IMR-90 (cell line): ENCODE results near the gene PCDH19.

ENCODE experiments used
- CEBPB ChIP-seq: IDR thresholded peaks from 2 replicates; pipeline ENCODE4 v1.6.1; 2012; ENCODE audit warnings: low read depth, low read length, improper control_type of control experiment
- MXI1 ChIP-seq: IDR thresholded peaks from 2 replicates; pipeline ENCODE4 v1.6.1; 2012; ENCODE audit warnings: low read depth, mild to moderate bottlenecking, low read length, moderate library complexity, borderline replicate concordance
- POLR2A ChIP-seq: IDR thresholded peaks from 2 replicates; pipeline ENCODE4 v1.6.1; 2012; ENCODE audit warnings: mild to moderate bottlenecking, low read depth, low read length
- RCOR1 ChIP-seq: IDR thresholded peaks from 2 replicates; pipeline ENCODE4 v1.6.1; 2012; ENCODE audit warnings: mild to moderate bottlenecking, low read length, improper control_type of control experiment; ENCODE audit not compliant: insufficient replicate concordance
- TF ChIP-seq, protein P1 (sequence below): conservative IDR thresholded peaks from 2 replicates; pipeline ENCODE4 v1.5.1; 2012; ENCODE audit warnings: mild to moderate bottlenecking, low read depth, low read length, improper control_type of control experiment

DNA sequence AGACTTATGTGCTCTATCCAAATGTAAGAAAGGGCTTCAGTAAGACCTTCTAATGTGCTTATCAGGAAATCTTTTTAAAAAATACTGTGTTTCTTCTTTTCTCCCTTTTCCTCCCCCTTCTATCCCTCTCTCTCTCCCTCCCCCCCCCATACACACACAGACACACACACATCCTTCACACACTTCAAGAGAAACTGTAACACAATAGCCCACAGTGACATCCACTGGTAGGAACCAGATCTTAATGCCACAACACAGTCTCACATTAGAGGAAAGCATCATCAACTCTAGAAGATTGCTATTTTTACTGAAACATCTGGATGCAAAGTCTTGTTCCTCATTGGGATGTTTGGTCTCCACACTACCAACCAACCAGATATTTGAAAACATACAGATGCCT, 4.6 kb downstream of the PCDH19 start:
- TF ChIP-seq POLR2A (no peak), RCOR1 (no peak), CEBPB (no peak), MXI1 (no peak)
- TF ChIP-seq, protein P1, sequence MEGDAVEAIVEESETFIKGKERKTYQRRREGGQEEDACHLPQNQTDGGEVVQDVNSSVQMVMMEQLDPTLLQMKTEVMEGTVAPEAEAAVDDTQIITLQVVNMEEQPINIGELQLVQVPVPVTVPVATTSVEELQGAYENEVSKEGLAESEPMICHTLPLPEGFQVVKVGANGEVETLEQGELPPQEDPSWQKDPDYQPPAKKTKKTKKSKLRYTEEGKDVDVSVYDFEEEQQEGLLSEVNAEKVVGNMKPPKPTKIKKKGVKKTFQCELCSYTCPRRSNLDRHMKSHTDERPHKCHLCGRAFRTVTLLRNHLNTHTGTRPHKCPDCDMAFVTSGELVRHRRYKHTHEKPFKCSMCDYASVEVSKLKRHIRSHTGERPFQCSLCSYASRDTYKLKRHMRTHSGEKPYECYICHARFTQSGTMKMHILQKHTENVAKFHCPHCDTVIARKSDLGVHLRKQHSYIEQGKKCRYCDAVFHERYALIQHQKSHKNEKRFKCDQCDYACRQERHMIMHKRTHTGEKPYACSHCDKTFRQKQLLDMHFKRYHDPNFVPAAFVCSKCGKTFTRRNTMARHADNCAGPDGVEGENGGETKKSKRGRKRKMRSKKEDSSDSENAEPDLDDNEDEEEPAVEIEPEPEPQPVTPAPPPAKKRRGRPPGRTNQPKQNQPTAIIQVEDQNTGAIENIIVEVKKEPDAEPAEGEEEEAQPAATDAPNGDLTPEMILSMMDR: no peak
